IPS-11a (cell line): ENCODE results near the gene BCDIN3D.
A peak's percentile ranks its signal among the peaks of the same experiment; 100 is the strongest.
"Not testable (repeated sequence)": the region's sequence is repeated elsewhere in the genome, so short reads cannot be mapped to it uniquely, and the experiment has no call there.

Source experiments
- H3K4me3 ChIP-seq: one replicate; pipeline ENCODE4 v1.5.1; 2013; ENCODE audit warnings: low read depth, low read length, control low read depth

BCDIN3D gene

DNA sequence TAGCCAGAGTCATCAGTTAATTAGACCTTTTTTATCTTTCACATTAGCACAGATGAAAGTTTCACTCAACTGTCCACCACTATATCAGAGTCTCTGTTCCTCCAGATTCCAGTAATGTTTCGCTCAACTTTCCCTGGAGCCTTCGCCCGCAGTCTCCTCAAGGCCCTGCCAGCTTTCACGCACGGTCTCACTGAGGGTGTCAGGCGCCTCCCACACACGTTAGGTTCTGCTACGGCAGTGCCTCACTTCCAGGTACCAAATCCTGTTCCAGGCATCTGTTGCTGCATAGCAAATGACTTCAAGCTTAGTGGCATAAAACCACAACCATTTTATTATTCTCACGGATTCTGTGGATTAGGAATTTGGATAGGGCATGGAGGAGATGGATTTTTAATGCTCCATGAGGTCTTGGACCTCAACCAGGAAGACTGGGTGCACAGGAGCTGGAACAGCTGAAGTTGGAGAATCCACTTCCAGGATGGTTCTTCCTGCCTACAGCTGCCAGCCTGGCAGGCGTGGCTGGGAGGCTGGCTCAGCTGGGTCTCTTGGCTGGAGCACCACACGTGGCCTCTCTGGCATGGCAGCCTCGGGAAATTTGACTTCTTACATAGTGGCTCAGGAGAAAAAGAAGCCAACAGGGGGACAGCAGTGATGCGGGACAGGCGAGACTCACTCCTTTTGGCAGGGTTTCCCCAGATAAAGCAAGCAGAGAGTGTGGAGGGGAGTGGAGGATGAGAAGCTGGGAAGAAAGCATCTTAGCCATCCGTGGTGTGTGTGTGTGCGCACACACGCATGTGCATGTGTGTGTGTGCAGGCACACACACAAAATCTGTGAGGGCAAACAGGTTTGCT is 21.3 kb upstream of the BCDIN3D start:
- no peak overlapping the region for H3K4me3 ChIP-seq

DNA sequence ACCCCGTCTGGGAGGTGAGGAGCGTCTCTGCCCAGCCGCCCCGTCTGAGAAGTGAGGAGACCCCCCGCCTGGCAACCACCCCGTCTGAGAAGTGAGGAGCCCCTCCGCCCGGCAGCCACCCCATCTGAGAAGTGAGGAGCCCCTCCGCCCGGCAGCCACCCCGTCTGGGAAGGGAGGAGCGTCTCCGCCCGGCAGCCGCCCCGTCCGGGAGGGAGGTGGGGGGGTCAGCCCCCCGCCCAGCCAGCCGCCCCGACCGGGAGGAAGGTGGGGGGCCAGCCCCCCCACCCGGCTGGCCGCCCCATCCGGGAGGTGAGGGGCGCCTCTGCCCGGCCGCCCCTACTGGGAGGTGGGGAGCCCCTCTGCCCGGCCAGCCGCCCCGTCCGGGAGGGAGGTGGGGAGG is 18.0 kb upstream of the BCDIN3D start:
- not testable (repeated sequence) for H3K4me3 ChIP-seq

DNA sequence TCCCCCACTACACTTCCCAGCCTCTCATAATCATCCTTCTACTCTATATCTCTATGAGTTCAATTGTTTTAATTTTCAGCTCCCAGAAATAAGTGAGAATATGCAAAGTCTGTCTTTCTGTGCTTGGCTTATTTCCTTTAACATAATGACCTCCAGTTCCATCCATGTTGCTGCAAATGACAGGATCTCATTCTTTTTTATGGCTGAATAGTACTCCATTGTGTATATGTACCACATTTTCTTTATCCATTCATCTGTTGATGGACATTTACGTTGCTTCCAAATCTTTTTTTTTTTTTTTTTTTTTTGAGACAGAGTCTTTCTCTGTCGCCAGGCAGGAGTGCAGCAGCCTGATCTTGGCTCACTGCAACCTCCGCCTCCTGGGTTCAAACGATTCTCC is 13.0 kb upstream of the BCDIN3D start:
- H3K4me3 ChIP-seq = not testable (repeated sequence)

DNA sequence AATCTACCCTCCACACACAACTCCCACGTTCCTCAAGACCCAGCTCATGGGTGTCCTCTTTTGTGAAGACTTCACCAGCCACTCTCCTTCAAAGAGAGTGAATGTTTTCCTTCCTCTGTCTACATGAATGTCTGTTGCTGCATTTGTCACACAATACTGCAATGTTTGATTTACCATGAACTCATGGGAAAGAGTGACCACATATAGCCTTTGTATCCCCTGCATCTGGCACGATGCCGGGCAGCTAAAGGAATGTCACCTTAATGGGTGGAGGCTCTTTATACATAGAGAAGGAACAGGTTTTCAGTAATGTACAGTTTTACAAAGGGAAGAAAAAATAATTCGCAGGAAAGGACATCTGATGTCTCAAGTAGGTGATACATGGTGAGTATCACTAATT is 12.1 kb upstream of the BCDIN3D start:
- H3K4me3 ChIP-seq = no peak overlapping the region

DNA sequence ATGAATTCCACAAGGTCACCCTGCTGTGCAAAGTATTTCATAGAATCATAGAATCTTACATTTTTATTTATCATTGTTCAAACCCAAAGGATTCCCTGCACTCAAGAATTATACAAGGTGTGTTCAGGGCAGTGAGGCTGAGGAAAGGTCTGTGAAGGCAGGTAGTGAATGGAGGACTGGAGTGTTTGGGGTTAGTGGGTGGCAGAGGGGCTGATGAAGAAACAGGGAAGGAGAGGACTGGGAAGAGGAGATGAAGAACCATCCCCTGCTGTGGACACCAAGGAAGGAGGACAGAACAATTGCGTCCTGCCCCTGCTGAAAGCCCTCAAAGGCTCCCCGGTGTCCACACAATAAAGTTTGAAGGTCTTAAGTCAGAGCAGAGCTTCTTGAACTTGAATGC is 10.8 kb upstream of the BCDIN3D start:
- H3K4me3 ChIP-seq = no peak overlapping the region

DNA sequence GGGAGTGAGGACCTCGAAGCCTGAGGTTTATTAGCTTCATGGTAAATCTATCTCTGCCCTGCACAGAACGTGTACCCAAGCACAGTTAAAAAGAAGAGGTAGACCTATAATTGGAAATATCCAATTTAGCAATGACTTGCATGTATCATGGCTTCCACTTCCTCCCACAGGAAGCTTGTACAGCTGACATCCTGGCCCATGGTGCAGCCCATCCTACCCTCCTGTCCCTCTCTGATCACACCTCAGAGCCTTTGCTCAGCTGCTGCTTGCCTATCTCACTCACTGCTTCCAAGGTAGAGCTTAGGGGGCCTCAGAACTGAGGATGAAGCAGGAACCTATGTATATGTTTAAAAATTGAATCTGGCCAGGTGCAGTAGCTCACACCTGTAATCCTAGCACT is 4.3 kb upstream of the BCDIN3D start:
- no peak overlapping the region for H3K4me3 ChIP-seq

DNA sequence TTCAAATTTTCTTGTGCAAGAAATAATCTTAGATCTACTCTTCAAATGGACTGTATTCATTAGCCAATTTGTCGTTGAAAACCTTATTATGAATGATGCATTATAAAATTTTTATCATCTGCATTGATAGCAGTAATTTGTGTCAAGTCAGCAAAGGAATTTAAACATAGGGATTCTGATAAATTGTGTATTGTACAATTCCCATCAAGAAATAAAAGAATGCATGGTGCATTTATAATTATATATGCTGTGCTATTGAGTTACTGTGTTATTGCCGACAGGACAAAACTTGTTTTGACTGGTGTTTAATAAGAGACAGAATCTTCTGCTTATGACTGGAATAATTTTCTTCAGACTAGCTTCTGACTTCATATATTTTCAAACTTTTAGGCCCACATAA is 3.1 kb upstream of the BCDIN3D start:
- H3K4me3 ChIP-seq = no peak overlapping the region

DNA sequence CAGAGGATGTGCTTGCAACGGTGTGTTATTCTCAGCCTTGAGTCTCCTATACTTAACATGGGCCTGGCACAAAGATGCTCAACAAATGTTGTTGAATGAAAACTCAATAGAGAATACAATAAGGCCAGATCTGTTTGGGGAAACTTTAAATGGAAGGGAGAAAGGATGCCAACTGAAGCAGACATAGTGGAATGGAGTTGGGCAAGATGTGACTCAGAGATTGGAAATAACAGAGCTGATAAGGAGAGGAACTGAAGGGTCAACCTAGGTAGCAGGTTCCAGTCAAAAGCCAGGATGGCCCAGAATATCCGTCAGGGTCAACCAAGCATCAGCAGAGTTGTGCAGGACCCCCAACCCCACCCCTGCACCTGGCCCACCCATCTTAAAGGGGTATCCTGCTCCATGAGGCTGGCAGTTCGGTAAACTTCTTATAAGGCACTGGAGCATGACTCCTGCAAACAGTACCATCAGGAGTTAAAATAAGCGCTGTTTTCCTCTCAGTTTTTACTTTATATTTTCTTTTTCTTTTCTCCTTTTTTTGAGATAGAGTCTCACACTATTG is 1.1 kb upstream of the BCDIN3D start:
- no peak overlapping the region for H3K4me3 ChIP-seq

DNA sequence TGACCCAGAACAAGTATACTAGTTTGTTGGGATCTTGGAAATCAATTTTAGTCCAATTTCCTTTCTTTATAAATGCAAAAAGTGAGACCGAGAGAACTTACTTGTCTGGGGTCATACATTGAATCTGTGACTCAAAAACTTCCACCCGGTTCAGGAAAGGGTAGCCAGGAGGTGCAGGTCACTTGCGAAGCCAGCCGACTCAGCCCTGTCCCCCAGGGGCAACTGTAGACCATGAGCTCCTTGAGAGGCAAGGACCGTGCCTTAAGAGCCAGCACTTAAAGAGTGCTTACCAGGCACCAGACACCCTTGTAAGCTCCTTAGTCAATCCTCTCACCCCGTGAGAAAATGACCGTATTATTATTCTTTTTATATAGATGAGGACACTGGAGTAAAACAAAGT is 505 bp upstream of the BCDIN3D start:
- H3K4me3 ChIP-seq = peak overlapping the region; percentile 62

DNA sequence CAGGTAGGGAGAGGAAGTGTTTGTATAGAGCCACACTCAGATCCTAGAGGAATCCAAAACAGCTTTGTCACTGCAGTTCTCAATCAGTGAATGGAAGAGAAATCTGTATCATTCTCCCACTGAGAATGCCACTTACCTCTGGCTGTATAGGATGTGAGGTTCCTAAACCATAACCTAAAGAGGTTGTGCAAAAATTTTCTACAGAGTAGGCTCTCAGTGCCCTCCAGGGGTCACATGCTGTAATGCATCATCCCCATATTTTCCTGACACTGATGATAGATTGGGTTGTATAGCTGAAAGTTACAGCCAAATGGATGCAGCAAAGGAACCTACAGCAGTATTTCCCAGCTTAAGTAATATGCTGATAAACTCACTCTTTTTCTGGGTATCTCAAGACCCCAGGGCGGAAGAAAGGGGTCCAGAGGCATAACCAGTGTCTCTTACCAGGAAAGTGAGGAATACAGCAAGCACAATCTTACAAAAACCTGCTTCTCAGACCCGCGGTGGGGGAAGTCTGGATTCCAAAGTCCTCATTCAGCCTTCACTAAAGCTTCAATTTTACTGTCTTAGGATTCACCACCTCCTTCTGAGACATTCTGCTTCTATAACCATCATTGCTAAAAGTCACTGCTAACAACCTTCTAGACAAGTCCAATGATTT is 3.8 kb downstream of the BCDIN3D start:
- H3K4me3 ChIP-seq = no peak overlapping the region

DNA sequence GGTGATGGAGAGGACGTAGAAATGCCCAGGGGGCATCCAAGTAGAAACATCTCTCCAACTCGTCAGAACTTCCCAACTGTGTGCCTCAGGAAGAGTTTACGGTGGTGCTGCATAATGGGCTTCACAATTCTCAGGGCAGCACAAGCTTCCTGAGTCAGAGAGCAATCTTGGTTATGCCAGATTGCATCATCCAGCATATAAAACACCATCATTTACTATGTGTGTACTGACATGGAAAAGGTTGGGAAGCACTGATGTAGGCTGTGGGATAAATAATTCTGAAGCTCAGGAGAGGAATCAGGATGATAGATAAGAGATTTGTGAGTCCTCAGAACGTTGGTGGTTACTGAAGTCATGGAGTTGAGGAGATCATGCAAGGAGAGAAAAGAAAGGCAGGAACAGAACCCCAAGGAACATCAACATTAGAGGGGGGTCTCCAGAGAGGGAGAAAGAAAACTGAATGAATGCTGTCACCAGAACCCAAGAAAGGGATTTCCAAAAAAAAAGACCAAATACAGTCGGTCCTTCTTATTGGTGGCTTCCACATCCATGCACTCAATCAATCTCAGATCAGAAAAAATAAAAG is 10.0 kb downstream of the BCDIN3D start:
- no peak overlapping the region for H3K4me3 ChIP-seq

DNA sequence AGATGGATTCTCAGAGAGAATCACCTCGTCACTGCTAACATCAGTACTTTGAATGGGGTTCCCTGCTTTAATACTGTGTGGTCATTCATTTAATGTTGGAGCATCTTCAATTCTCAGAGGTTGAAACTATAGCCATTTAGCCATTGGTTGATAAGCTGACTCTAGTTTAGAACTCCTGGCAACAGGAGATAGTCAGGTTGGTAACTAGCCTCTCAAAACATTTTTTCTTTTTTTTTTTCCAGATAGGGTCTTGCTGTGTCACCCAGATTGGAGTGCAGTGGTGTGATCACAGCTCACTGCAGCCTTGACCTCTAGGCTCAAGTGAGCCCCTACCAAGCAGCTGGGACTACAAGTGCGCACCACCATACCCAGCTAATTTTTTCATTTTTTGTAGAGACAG is 11.2 kb downstream of the BCDIN3D start:
- no peak overlapping the region for H3K4me3 ChIP-seq

DNA sequence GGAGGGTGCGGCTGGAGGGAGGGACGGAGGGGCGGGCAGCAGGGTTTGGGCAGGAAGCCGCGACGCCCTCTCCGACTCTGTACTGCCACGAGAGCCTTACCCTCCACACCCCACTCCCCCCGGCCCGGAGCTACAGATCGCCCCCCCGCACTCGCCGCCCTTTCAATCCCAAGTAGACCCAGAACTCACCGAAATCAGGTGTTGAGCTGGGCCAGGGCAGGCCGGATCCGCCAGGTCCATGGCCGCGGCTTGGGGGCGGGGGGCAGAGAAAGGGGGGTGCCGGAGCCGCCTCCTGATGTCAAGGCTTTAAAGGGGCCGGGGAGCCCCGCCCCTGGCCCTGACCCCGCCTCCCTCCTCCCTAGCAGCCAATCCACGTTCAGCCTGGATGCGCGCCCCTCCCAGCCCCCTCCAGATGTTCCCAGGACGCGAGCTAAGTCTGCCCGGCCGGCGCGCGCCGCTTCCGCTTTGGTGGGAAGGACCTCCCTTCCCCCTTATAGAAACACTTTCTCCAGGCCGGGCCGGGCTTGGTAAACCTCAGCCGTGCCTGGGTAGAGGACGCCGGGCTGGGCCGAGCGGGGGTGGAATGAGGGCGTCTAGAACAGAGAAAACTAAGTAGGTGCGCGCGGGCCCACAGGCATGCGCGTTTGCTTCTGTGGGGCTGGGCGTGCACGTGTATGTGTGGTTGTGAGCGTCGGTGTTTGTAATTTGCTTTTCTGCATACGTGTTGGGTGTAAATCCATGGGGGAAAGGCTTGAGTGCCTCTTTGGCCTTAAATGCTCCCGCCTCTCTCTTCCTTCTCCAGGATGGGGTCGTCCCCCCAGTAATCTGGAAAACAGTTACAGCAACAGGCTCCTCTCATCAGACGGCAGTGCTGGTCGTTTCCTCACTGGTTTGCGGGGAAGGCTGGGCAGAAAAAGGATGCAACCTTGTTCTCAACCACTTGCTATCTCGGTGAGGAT is 14.5 kb downstream of the BCDIN3D start, which contains the start of gene NCKAP5L:
TSS of gene NCKAP5L (minus strand) at position 281 of the 959 bp plus-strand sequence. CDS start 24,369 bp downstream, outside the sequence.
- peak within 1 kb of the TSS; percentile 84 for H3K4me3 ChIP-seq

DNA sequence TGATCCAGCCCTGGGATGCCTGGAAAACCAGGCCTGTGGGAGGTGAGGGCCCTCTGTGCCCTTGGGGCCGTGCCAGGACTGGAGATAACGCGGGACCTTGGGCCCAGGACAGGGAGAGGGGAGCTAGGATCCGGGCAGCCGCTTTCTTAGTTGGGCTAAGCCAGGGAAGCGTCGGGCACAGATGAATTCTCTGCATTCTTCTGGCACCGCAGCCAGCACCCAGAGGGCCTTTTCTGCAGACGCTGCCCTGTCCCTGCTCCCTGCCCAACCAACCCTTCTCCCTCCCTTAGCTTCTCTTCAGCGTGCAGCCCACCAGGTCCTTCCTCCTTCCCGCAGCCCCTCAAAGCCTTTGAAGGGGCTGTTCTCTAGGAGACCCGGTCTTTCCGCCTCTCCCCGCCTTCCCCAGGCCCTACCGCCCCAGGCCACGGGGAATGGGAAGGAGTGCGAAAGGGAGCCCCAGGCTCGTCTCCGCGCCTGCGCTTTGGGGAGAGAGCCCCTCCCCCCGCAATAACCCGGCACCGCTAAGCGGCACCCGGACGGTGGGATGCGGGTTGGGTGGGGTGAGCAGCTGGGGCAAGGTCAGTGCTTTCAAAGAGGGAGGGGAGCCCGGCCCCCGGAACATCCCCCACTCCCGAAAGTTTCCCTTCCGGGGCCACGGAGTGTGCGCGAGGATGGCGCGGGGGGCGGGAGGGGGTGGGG is 15.4 kb downstream of the BCDIN3D start:
- peak overlapping the region; percentile 84 for H3K4me3 ChIP-seq

DNA sequence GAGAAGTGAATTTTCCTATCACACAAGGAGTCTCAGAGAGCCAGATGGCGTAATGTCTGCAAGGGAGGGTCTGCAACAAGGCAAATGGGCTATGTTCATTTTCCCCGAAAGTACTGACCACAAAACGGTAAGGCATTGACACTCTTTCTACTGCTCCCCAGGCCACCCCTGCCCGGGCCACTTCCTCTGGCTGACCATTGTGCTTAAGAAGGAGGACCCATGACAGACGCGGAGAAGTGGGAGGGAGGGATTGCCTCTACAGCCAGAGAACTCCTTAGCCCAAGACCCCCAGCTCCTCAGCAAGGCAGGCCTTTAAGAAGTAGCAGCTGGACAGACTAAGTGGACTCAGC is 15.9 kb downstream of the BCDIN3D start:
- H3K4me3 ChIP-seq = peak overlapping the region; percentile 84

DNA sequence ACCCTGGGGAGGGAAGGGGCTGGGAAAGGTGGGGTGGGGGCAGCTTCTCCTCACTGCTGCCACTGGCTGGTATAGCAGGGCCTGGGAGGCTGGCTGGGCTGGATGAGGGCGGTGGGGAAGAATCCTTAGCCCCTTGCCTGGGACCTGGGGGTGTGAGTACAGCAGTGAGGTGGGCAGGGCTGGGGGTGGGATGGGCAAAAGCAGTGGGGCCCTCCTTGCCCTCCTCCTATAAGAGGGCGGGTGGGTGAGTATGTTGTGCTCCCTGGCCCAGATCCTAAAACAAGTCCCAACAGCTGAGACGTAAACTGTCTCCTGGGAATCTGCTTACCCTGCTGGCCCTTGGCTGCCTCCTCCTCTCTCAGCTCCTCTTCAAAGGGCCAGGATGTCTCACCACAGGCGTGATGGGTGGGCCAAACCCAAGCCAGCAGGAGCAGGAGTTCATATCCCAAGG is 16.9 kb downstream of the BCDIN3D start:
- H3K4me3 ChIP-seq = no peak overlapping the region

DNA sequence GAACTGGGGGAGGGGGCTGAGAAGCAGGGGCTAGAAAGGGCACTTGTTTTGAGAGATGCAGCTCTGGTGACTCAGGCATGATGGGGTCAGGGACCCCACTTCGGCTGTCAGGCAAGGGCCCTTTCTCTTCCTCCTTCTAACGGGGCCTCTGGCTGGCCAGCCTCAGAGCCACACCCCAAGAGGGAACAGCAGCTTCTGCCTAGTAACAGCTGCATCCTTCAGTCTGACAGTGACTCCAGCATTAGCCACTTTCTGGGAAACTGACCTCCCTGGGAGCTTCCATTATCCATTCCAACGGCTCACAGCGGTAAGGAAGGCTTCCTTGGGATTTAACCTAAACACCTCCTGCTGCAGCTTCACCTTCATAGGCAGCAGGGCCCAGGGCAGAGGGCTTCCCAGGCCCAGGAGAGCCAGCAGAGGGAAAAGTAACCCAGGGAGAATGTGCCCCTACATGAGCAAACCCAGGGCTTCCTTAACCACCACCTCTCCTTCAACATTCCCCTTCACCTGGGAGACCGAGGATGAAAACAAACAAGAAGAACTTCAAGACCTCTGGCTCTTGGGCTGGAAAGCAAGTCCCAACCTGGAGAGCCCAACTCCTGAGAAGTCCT is 17.4 kb downstream of the BCDIN3D start:
- no peak overlapping the region for H3K4me3 ChIP-seq

DNA sequence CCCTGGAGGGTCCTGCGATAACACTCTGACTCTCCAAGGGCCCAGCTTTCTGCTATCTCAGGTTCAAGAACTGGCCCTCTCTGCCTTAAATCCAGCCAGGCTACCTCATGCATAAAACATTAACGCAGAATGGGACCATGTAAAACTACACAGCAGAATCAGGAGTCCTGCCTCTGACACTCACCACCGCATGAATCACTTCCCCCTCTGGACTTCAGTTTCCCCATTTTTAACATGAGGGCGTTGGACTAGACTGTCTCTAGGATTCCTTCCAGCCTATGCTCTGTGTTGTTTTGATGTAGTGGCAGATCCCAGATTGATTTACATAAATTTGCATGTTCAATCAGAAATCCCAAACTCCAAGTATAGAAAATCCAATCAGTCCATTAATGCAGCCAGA is 18.0 kb downstream of the BCDIN3D start:
- no peak overlapping the region for H3K4me3 ChIP-seq

DNA sequence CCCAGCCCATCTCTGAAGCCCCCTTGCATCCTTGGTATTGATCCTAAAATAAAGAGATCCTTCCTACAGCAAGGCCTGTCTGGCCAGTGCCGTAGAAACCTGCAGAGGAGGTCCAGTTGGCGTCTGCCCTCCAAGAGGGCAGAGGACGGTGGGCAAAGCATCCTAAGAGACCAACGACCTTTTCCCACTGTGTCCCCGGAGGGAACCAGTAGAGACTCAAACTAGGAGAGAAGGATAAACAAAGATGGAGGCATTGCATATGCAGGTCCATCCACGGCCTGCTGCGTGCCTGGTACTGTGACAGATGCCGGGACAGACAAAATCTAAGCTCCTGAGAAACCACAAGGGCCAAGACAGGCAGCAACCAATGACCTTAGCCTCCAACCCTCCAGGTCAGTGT is 18.5 kb downstream of the BCDIN3D start:
- H3K4me3 ChIP-seq = no peak overlapping the region

DNA sequence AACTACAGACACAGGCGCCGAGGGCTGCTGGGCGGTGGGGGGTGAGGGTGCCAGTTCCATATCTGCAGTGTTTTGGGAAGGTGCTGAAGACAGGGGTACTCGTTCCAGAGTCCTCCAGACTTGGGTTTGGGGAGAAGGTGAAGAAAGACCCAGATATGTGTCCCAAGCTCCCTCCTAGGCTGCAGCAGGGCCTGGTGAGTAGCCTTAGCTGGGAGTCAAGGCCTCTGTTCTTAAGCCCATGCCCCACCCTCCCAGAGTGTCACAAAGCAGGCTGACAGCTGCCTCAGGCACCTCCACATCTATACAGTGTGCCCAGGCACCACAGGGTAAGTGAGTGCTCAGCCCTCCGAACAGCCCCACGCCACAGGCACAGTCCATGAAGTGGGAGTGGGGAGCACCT is 19.0 kb downstream of the BCDIN3D start:
- H3K4me3 ChIP-seq = no peak overlapping the region
